H7 (cell line): ENCODE measurements around the gene TRIM71. TPM values are rescaled to one million over a fixed set of nuclear protein-coding genes. Genes with fewer than 3 reads are reported as not detected.

Source experiments
- DNase-seq: peaks from one replicate; pipeline ENCODE4 v3.0.0; 2012
- H3K27me3 ChIP-seq: 2 replicates; pipeline ENCODE4 v1.6.0; 2011; ENCODE audit warnings: mild to moderate bottlenecking, low read length; ENCODE audit not compliant: control insufficient read depth, insufficient read depth
- H3K36me3 ChIP-seq: replicated peaks from 2 replicates; pipeline ENCODE4 v1.5.1; 2011; ENCODE audit warnings: low read length; ENCODE audit not compliant: control insufficient read depth, insufficient read depth
- H3K4me3 ChIP-seq: 2 replicates; pipeline ENCODE4 v1.5.1; 2011; ENCODE audit warnings: low read depth, mild to moderate bottlenecking, control low read depth, low read length, moderate library complexity; ENCODE audit not compliant: insufficient read depth
- total RNA-seq: library from RNA; depleted of rRNA; stranded (reverse); fragments of >200 nt; shearing (Covaris generic); gene quantifications from 2 replicates; pipeline ENCODE4 v1.2.3, GENCODE V29; 2014

TRIM71 gene
- total RNA-seq, 1 experiment from 2014 or later: 105 TPM

- Histone ChIP-seq H3K4me3 (no peak overlapping the region), H3K36me3 (peaks cover 3% of the 10 kb centered on the region), H3K27me3 (no peaks in the 10 kb centered on the region)
- DNase-seq: no peak
These were observed 13.3 kb downstream of the TRIM71 start for GRCh38 chr3:32831062-32831461.

- H3K27me3 ChIP-seq: no peaks in the 10 kb centered on the region
- no peak for DNase-seq
- no peak overlapping the region for H3K4me3 ChIP-seq
- peaks cover 3% of the 10 kb centered on the region for H3K36me3 ChIP-seq
These were observed 14.0 kb downstream of the TRIM71 start for GRCh38 chr3:32831791-32832190.

GRCh38 chr3:32832193-32832592, 14.4 kb downstream of the TRIM71 start:
- peaks cover 3% of the 10 kb centered on the region for H3K36me3 ChIP-seq
- no peak overlapping the region for H3K4me3 ChIP-seq
- no peak for DNase-seq
- no peaks in the 10 kb centered on the region for H3K27me3 ChIP-seq

GRCh38 chr3:32835049-32835371, 17.2 kb downstream of the TRIM71 start:
- Histone ChIP-seq H3K4me3 (no peak overlapping the region), H3K36me3 (peaks cover 1% of the 10 kb centered on the region), H3K27me3 (no peaks in the 10 kb centered on the region)
- no peak for DNase-seq

- no peaks in the 10 kb centered on the region for H3K27me3 ChIP-seq
- H3K4me3 ChIP-seq: no peak overlapping the region
- DNase-seq: peak; percentile 76
- H3K36me3 ChIP-seq: no peaks in the 10 kb centered on the region; the same call in 1 of the 2 replicates
These were observed 18.2 kb downstream of the TRIM71 start for GRCh38 chr3:32835961-32836360.

- Histone ChIP-seq H3K4me3 (no peak overlapping the region), H3K27me3 (no peaks in the 10 kb centered on the region), H3K36me3 (no peaks in the 10 kb centered on the region; the same call in 1 of the 2 replicates)
- DNase-seq: no peak
These were observed 18.8 kb downstream of the TRIM71 start for GRCh38 chr3:32836601-32837000.

GRCh38 chr3:32837366-32837765, 19.6 kb downstream of the TRIM71 start:
- no peaks in the 10 kb centered on the region for H3K27me3 ChIP-seq
- no peak overlapping the region for H3K4me3 ChIP-seq
- H3K36me3 ChIP-seq: no peaks in the 10 kb centered on the region
- no peak for DNase-seq

GRCh38 chr3:32837789-32838188, 20.0 kb downstream of the TRIM71 start:
- H3K4me3 ChIP-seq: no peak overlapping the region

GRCh38 chr3:32839714-32840085, 21.9 kb downstream of the TRIM71 start:
- Histone ChIP-seq H3K4me3 (no peak overlapping the region), H3K27me3 (no peaks in the 10 kb centered on the region), H3K36me3 (no peaks in the 10 kb centered on the region)
- DNase-seq: no peak

More at GRCh38 chr3:32837789-32838188, 20.0 kb downstream of the TRIM71 start:
- no peak for DNase-seq
- Histone ChIP-seq H3K36me3 (no peaks in the 10 kb centered on the region), H3K27me3 (no peaks in the 10 kb centered on the region)

- no peaks in the 10 kb centered on the region for H3K27me3 ChIP-seq
- H3K4me3 ChIP-seq: no peak overlapping the region
- peaks cover 1% of the 10 kb centered on the region; the same call in 1 of the 2 replicates for H3K36me3 ChIP-seq
- DNase-seq: peak; percentile 65
These were observed 22.5 kb downstream of the TRIM71 start for GRCh38 chr3:32840086-32840841.

- no peak overlapping the region for H3K4me3 ChIP-seq
- no peak for DNase-seq
- H3K36me3 ChIP-seq: peaks cover 1% of the 10 kb centered on the region; the same call in 1 of the 2 replicates
These were observed 23.5 kb downstream of the TRIM71 start for GRCh38 chr3:32841341-32841740.

GRCh38 chr3:32841867-32842470, 24.2 kb downstream of the TRIM71 start:
- Histone ChIP-seq H3K27me3 (no peaks in the 10 kb centered on the region), H3K4me3 (0 out of 2 replicates have a peak overlapping the region, but pooled peaks have one; percentile 1), H3K36me3 (peaks cover 1% of the 10 kb centered on the region; the same call in 1 of the 2 replicates)
- DNase-seq: no peak

More at GRCh38 chr3:32841341-32841740, 23.5 kb downstream of the TRIM71 start:
- no peaks in the 10 kb centered on the region for H3K27me3 ChIP-seq

GRCh38 chr3:32842531-32842931, 24.7 kb downstream of the TRIM71 start:
- Histone ChIP-seq H3K27me3 (no peaks in the 10 kb centered on the region), H3K4me3 (0 out of 2 replicates have a peak overlapping the region, but pooled peaks have one; percentile 3), H3K36me3 (peaks cover 1% of the 10 kb centered on the region; the same call in 1 of the 2 replicates)
- no peak for DNase-seq

- Histone ChIP-seq H3K4me3 (peak overlapping the region; percentile 6; the same call in 1 of the 2 replicates), H3K27me3 (no peaks in the 10 kb centered on the region), H3K36me3 (peaks cover 1% of the 10 kb centered on the region; the same call in 1 of the 2 replicates)
- DNase-seq: no peak
These were observed 25.2 kb downstream of the TRIM71 start for GRCh38 chr3:32842987-32843386.
